ENCODE measurements around the gene EFCAB7.
A peak's percentile ranks its signal among the peaks of the same experiment; 100 is the strongest.

The EFCAB7 gene

DNA sequence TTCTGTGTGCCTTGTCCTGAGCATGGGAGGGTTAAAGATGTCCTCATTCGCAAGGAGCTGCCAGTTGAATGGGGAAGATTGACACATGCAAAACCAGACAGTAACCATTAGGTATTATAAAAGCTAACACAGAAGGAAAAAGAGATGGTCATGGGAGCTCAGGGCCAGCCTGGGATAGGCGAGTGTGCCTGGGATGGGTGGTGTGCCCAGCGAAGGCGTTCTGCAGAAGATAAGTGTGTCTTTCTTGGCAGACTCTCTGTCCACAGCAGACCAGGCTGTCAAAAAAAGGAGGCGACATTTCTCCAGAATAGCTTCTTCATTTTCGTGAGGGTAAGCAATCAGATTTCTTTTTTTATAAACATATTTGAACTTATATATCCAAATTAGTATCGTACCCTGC, 84.0 kb downstream of the EFCAB7 start:
- no peak for DNase-seq

DNA sequence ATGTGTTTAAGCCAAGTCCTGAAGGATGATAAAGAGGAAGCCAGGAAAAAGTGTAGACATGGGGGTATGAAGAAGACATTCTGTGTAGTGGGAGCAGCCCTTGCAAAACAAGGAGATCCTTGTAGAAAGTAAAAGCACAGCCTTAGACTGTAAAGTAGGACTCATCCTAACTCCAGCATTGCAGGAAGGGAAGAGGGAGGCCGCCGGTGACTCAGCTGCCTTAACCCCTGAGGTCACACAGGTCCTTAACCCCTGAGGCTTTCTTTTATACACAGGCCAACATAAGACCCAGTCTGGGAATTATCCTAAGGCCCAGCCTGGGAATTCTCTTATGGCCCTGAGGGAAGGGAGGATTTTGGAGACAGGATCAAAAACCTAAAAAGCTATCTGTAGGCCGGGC, 87.9 kb downstream of the EFCAB7 start:
- no peak for DNase-seq

DNA sequence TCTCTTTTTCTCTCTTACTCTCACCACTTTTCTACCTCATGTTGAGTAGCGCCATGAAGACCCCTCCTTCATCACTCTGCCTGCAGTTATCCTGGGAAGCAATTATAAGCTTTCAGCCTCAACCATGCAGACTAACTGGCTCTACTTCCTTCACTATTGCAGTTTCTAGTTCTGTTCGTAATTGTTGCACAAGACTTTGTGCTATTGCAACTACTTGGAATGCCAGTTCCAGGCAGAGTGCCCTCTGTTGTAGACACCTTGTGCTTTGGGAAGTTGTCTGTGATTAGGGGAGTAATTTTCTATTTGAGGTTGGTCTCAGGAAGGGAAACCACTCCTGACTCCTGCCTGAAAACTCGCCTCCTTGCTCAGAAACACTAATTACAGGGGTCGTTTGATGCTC, 89.2 kb downstream of the EFCAB7 start:
- DNase-seq: no peak

DNA sequence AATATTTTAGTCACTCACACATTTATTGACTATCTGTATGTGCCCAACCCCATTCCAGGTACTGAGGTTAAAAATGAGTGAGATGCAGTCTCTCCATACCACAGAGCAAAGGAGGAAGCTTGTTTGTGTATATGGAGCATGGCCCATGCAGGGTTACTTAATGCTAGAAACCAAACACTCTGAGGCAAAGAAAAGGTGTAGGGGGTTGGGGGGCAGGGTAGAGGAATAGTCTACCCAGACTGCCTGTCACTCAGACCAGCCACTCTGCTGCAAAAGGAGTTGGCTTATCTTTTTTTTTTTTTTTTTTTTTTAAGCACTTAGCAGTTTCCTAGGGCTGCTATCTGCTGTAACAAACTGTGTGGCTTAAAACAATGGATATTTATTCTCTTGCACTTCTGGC, 89.6 kb downstream of the EFCAB7 start:
- no peak for DNase-seq

DNA sequence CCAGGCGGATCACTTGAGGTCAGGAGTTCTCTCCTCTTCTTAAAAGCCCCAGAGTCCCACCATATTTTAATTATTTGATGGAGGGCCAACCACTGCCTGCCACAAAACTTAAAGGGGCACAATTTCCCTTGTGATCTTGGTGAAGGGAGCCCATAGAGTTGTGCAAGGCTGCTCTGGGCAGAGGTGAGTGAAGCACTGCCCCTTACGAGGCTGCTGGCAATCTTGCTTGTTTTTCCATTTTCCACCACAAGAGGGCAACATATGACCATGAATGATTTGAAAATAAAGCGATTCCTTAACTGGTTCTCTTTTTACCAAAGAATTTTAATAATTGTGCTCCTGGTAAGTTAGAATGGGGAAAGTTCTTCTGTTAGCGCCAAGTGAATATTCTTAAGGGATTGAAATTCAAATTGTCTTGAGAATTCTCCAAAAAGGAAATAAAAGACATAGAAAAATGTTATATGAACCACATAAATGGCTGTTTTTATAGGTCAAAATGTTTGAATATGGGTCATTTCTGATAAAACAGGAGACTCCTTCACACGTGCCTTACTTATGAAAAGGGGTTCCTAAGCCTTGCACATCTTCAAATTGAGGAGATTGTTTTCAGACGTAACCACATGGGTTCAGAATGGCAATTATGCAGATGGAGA, 92.6 kb downstream of the EFCAB7 start:
- peak; percentile 76 for DNase-seq

DNA sequence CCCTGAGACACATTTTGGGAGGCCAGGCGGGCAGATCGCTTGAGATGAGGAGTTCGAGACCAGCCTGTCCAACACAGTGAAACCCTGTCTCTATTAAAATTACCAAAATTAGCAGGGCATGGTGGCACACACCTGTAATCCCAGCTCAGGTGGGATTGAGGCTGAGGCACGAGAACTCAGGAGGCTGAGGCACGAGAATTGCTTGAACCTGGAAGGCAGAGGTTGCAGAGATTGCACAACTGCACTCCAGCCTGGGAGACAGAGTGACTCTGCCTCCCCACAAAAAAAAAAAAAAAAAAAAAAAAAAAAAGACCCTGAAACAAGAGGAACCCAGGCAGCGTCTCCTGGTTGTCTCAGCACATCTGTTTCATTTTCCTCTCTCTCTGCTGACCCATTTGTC, 94.1 kb downstream of the EFCAB7 start:
- no peak for DNase-seq

DNA sequence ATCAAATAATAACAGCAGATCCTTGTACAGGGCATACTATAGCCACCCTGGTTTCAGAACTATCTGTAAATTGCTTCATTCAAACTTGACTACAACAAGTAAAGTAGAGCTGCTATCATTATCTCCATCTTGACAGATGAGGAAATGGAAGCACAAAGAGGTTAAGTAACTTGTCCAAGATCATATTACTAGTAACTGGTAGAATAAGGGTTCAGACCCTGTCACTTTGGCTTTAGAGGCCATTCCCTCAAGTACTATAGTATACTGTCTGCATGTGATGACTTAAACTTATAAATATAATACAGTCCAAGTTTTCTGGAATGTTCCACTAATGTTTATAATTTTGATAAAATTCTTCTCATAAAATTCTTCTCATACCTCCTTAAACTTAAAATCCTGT, 94.7 kb downstream of the EFCAB7 start:
- no peak for DNase-seq

DNA sequence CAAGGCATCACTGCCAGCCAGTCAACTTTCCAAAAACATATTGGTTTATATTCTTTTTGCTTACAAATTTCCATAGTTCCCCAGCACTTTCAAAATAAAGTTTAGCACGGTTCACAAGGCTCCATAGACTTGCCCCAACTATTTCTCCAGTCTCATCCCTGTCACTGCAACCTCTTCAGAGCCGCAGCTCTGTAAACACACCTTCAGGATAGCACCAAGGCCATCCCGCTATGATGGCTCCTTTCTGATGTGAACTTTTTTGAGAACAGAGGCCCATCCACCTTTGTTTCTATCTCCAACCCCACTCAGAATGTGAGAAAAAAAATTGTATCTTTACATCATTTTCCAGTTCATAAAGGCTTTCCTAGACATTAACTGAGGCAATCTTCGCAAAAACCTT, 96.2 kb downstream of the EFCAB7 start:
- DNase-seq: no peak

DNA sequence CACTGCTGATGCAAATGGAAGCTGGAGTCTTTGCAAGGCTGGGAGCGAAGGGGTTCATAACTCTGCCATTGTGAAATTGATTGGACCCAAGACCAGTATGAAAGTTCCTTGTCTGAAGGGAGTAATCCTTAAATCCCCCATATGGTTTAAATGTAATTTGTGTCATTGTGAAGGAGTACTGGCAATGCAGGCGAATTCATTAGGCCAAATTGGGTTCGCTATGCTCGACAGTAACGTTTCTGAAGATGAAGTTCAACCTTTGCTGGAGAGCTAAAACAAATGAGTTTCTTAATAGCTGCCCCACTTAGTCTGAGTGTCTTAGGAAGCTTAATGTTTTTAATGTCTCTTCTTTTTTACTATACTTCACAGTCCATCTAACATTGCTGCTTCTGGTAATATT, 97.3 kb downstream of the EFCAB7 start:
- no peak for DNase-seq

DNA sequence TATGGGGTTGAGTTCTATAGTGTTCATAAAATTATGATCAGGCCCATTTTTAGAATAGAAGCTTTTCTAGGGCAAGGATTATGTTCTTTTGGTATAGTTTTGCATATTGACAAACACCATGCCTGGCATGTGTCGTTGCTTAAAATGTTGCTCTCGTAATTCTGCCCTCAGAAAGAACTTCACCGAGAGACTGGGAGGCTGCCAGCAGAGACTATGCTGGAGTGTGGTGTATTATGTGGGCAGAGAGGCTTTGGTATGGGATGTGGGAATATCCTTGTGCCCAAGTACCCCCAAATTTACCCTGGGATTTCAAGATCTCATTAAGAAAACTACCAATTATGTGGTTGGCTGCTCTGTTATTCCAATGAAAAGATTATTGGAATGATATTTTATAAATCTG, 97.8 kb downstream of the EFCAB7 start:
- DNase-seq: no peak

DNA sequence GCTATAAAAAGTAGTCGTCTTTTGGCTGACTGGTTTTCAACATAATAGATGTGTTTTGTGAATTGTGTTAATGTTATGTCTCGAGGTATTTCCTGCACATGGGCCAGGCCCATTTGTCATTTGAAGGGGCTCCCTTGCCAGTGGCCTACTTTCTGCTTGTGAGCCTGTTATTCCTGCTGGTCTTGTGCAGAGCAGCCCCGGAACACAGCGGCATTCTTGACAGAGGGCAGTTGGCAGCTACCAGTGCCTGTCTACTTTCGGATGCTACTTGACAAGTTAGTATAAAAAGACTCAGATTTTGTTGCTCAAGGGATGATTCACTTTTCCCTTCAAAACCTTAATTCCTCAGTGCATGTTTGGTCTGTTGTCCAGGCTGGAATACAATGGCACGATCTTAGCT, 98.4 kb downstream of the EFCAB7 start:
- no peak for DNase-seq

All from NCI-H2029 (cell line).